SIG-M5 (cell line): Measurements from ENCODE around the gene LIM2.
"Not testable (repeated sequence)": the region's sequence is repeated elsewhere in the genome, so short reads cannot be mapped to it uniquely, and the experiment has no call there.

Source experiments
- DNase-seq: peaks from one replicate; lab custom pipeline; 2025; lab: John Stamatoyannopoulos, UW

LIM2 gene, protein sequence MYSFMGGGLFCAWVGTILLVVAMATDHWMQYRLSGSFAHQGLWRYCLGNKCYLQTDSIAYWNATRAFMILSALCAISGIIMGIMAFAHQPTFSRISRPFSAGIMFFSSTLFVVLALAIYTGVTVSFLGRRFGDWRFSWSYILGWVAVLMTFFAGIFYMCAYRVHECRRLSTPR

GRCh38 chr19:51387924-51388389 is at the start of gene LIM2:
LIM2 (minus strand) TSS chr19:51387974; CDS start chr19:51387443, 531 bp downstream.
- no peak for DNase-seq

DNA sequence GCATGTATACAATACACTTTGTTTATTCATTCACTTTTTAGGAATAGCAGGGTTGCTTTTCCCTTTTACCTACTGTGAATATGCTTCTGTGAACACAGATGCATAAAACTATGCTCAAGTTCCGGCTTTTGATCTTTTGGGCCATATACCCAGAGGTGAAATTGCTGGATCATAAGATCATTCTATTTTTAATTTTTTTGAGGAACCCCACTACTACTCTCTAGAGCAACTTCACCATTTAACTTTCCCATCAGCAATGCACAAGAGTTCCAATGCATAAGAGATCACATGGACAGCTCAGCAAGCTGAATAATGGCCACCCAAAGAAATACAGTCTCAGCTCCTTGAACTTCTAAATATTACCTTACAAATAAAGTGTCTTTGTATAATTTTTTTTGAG is 46.7 kb upstream of the LIM2 start:
- no peak for DNase-seq

DNA sequence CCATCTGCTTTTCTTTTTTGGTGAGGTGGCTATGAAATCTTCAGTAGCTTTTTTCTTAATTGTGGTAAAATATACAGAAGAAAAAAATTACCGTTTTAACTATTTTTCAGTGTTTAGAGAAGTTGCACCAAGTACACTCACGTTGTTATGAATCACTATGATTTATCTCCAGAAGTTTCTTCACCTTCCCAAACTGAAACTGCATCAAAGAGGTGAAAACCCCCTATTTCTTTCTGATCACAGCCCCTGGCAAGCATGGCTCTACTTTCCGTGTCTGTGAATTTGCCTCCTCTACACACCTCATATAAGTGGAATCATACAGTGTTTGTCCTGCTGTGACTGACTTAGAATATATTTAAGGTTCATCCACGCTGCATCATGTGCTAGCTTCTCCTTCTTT is 45.3 kb upstream of the LIM2 start:
- no peak for DNase-seq

DNA sequence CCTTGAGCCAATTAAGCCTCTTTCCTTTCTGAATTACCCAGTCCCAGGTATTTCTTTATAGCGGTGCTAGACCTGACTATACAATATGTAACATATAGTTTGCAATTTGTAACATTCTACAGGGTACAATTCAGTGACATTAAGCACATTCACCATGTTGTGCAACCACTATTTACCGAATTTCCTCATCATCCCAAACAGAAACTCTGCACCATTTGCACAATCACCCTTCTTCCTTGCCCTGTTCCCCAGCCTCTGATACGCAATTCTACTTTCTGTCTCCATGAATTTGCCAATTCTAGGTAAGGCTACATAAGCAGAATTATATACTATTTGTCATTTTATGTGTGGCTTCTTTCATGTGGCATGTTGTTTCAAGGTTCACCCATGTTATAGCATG is 43.4 kb upstream of the LIM2 start:
- DNase-seq = no peak

DNA sequence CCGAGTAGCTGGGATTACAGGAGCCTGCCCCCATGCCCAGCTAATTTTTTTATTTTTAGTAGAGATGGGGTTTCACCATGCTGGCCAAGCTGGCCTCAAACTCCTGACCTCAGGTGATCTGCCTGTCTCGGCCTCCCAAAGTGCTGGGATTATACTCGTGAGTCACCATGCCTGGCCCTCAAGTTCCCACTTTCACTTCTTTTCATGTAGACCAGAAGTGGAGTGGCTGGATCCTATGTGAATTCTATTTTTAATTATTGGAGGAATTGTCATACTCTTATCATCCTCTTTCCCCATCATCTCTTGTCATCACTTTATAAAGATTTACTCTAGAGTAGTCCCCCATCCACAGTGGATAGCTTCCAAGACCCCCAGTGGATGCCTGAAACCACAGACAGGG is 42.4 kb upstream of the LIM2 start:
- no peak for DNase-seq

DNA sequence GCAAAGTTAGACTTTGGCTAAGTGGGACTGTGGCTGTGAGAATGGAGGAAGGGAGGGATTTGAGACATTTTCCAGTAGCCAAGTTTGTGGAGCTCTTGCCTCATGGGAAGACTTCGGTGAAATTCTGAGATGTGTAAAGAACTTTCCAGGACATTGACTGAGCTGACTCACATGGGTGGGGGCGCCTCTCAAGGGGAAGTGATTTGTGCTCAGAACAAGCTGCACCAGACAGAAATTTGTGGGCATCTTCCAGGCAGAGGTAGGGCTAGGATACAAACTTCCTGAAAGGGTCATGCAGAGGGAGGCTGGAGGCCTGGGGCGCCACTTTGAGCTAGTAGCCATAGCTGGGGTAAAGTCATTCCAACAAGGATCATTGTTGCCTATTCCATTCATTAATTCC is 39.4 kb upstream of the LIM2 start:
- DNase-seq = no peak

- DNase-seq = no peak
Observed at GRCh38 chr19:51422053-51422448, 34.3 kb upstream of the LIM2 start.

GRCh38 chr19:51421229-51422052 is 33.7 kb upstream of the LIM2 start:
- no peak for DNase-seq

GRCh38 chr19:51420511-51420910 is 32.7 kb upstream of the LIM2 start:
- not testable (repeated sequence) for DNase-seq

- no peak for DNase-seq
Observed at GRCh38 chr19:51418707-51419106, 30.9 kb upstream of the LIM2 start.

DNA sequence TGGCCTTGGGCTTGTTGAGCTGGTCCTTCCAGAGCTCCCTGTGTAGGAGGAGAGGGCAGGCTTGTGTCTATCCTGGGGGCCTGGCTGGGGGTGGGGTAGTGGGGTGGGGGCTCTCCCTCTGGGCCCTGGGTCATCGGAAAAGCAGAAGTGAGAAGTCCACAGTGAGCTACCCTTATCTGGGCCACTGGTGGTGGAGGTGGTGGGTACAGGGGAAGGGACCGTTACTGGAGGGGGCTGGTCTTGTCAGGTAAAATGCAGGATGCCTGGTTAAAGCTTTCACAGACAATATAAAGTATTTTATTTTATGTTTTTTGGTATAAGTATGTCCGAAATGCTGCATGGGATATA is 30.0 kb upstream of the LIM2 start:
- DNase-seq = no peak

GRCh38 chr19:51417107-51417809 is 29.5 kb upstream of the LIM2 start, which contains the start of gene SIGLEC10:
SIGLEC10 (minus strand) TSS chr19:51417642; CDS start chr19:51417581, 61 bp downstream.
- peak; percentile 18 for DNase-seq

DNA sequence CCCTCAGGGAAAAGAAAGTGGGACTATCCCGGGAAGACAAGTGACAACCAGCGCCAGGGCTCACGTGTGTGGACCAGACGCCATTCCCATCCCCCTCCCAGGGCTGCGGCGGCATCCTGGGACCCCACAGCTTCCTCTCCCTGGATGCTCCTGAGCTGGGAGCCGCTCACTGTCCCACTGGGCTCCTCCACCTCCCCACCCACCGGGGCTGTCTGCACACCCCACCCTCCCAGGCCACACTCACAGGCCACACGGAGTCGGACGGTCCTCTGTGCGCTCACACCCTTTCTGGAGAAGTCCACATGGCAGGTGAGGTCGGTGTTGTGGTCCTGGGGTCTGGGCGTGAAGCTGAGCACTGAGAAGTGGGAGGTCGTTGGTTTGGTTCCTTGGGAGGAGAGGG is 28.6 kb upstream of the LIM2 start:
- not testable (repeated sequence) for DNase-seq

- DNase-seq = no peak
Observed at GRCh38 chr19:51415187-51415586, 27.4 kb upstream of the LIM2 start.

- DNase-seq = no peak
Observed at GRCh38 chr19:51410950-51411748, 23.4 kb upstream of the LIM2 start.

DNA sequence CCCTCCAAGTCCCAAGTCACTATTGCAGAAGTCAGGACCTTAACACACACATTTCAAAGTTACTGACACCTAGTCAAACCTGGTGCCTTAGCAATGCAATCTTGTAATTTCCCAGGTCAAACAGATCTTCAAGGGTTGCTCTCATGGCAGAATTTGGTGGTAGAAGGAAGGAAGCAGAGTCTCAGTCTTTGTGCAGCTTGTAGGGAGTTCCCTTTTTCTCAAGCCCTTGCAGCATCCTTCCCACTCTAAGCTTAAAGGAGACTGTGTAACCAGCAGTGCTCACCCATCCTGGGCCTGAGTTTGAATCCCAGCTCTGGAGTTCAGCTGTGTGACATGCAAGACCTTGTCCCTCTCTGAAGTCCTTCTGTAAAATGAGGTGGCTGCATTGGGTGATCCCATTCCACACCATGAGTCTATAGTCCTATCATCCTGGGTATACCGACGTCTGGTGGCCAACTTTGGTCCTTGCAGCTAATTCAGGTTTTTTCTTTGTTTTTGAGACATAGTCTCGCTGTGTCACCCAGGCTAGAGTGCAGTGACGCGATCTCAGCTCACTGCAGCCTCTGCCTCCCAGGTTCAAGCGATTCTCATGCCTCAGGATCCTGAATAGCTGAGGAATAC is 19.8 kb upstream of the LIM2 start:
- DNase-seq = peak; percentile 48

- DNase-seq = no peak
Observed at GRCh38 chr19:51402117-51402516, 14.3 kb upstream of the LIM2 start.

- not testable (repeated sequence) for DNase-seq
Observed at GRCh38 chr19:51399936-51400335, 12.2 kb upstream of the LIM2 start.

GRCh38 chr19:51399231-51399630 is 11.5 kb upstream of the LIM2 start:
- DNase-seq = no peak

- no peak for DNase-seq
Observed at GRCh38 chr19:51398096-51398704, 10.4 kb upstream of the LIM2 start.

GRCh38 chr19:51397453-51397852 is 9.7 kb upstream of the LIM2 start:
- not testable (repeated sequence) for DNase-seq
